ENCODE measurements around the gene SEMA4B. TPM values are rescaled to one million over a fixed set of nuclear protein-coding genes. Genes with fewer than 3 reads are reported as not detected.

The SEMA4B gene
- total and polyA plus RNA-seq, 9 of the 15 experiments (the other 6 are each of a cell fraction or from before 2014, with no cell fraction given): 1.3 to 33.6 (median 11.0) TPM

DNA sequence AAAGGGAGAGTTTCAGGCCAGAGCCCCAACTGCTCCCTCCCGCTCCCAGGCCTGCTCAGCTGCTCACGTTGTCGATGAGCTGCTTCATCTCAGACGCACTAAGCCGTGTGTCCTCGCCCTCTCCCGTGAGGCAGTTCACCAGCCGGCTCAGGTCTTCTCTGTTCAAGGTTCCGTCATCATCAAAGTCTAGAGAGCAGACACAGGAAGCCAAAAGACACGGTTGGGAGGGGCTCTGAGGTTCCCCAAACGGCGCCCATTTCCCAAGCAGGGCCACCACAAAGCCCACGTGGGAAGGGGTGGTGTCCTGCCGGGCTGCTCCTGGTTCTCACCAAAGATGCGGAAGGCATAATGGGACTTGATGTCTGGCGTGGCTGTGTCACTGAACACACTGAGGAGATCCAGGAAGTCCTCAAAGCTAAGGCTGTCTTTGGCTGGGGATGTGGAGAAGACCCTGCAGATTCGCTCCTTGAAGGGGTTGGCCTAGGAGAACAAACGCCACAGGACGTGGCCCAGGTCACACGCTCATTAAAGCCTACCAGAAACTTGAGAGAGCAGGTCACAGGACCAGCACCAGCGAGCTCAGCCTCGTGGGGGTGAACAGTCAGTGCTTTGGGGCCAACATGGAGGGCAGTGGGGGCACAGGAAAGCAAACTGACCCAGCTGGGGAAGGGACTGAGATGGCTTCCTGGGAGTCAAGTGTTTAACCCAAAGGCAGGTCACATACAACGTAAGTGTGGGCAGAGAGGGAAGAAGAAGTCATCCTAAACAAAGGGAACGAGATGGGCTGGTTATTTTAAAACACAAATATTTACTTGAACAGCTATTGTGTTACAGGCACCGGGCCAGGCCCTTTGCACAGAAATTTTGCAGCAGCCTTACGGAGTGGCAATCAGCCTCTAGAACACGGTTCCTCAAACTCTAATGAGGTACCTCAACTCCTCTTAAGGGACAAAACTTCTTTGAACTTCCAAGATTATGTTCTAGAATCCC lies 30.2 kb downstream of the SEMA4B start (continued):
- TF ChIP-seq E2F6 (IDR thresholded peaks at IDR 0.05; ENCODE audit: borderline replicate concordance in 1 of 2, extremely low read depth in 1 of 2, insufficient read depth in 1 of 2, insufficient read length in 1 of 2, low read depth in 1 of 2, low read length in 1 of 2, poor library complexity in 1 of 2, severe bottlenecking in 1 of 2) (no peak), ZNF407 (IDR thresholded peaks at IDR 0.05; ENCODE audit: low read depth) (no peak), ZNF449 (CRISPR knock-in tag; IDR thresholded peaks at IDR 0.05) (no peak), ZNF584 (CRISPR knock-in tag; IDR thresholded peaks at IDR 0.05; ENCODE audit: low read depth) (no peak)
- TF ChIP-seq, protein P1, sequence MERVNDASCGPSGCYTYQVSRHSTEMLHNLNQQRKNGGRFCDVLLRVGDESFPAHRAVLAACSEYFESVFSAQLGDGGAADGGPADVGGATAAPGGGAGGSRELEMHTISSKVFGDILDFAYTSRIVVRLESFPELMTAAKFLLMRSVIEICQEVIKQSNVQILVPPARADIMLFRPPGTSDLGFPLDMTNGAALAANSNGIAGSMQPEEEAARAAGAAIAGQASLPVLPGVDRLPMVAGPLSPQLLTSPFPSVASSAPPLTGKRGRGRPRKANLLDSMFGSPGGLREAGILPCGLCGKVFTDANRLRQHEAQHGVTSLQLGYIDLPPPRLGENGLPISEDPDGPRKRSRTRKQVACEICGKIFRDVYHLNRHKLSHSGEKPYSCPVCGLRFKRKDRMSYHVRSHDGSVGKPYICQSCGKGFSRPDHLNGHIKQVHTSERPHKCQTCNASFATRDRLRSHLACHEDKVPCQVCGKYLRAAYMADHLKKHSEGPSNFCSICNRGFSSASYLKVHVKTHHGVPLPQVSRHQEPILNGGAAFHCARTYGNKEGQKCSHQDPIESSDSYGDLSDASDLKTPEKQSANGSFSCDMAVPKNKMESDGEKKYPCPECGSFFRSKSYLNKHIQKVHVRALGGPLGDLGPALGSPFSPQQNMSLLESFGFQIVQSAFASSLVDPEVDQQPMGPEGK (CRISPR knock-in tag; IDR thresholded peaks at IDR 0.05; ENCODE audit: borderline replicate concordance): no peak
